ENCODE measurements around the gene SDCCAG8. TPM values are rescaled to one million over a fixed set of nuclear protein-coding genes. Genes with fewer than 3 reads are reported as not detected.

SDCCAG8 gene
- total RNA-seq, 1 donor from 2014 or later = 110 TPM

- DNase-seq (ENCODE audit: low spot score in 2 of 2) (no peak), FAIRE-seq (no peak)
These were observed 122.8 kb downstream of the SDCCAG8 start for GRCh38 chr1:243378669-243379068.

GRCh38 chr1:243379208-243379607 lies 123.4 kb downstream of the SDCCAG8 start:
- FAIRE-seq (peak; percentile 10), DNase-seq (ENCODE audit: low spot score in 2 of 2) (no peak)

GRCh38 chr1:243379706-243380105 lies 123.9 kb downstream of the SDCCAG8 start:
- FAIRE-seq (no peak), DNase-seq (ENCODE audit: low spot score in 2 of 2) (no peak)

- DNase-seq (ENCODE audit: low spot score in 2 of 2) = no peak
- no peak for FAIRE-seq
These were observed 132.4 kb downstream of the SDCCAG8 start for GRCh38 chr1:243388276-243388675.

- DNase-seq (ENCODE audit: low spot score in 2 of 2) (no peak), FAIRE-seq (no peak)
These were observed 134.4 kb downstream of the SDCCAG8 start for GRCh38 chr1:243390162-243390791.

GRCh38 chr1:243391355-243391754 lies 135.5 kb downstream of the SDCCAG8 start:
- FAIRE-seq = no peak
- no peak for DNase-seq (ENCODE audit: low spot score in 2 of 2)

GRCh38 chr1:243393096-243393495 lies 137.3 kb downstream of the SDCCAG8 start:
- no peak for DNase-seq (ENCODE audit: low spot score in 2 of 2)
- FAIRE-seq = no peak

- FAIRE-seq (no peak), DNase-seq (ENCODE audit: low spot score in 2 of 2) (no peak)
These were observed 138.2 kb downstream of the SDCCAG8 start for GRCh38 chr1:243394066-243394465.

GRCh38 chr1:243394601-243395464 lies 139.0 kb downstream of the SDCCAG8 start:
- no peak for FAIRE-seq
- no peak for DNase-seq (ENCODE audit: low spot score in 2 of 2)

GRCh38 chr1:243396424-243396823 lies 140.6 kb downstream of the SDCCAG8 start:
- FAIRE-seq (no peak), DNase-seq (ENCODE audit: low spot score in 2 of 2) (no peak)

GRCh38 chr1:243396876-243397275 lies 141.0 kb downstream of the SDCCAG8 start:
- no peak for FAIRE-seq
- no peak for DNase-seq (ENCODE audit: low spot score in 2 of 2)

- DNase-seq (ENCODE audit: low spot score in 2 of 2) (no peak), FAIRE-seq (no peak)
These were observed 141.9 kb downstream of the SDCCAG8 start for GRCh38 chr1:243397613-243398321.

GRCh38 chr1:243399561-243400155 lies 143.8 kb downstream of the SDCCAG8 start:
- FAIRE-seq = no peak
- DNase-seq (ENCODE audit: low spot score in 2 of 2) = no peak

GRCh38 chr1:243402868-243403267 lies 147.0 kb downstream of the SDCCAG8 start:
- DNase-seq (ENCODE audit: low spot score in 2 of 2) (no peak), FAIRE-seq (no peak)

- DNase-seq (ENCODE audit: low spot score in 2 of 2) (no peak), FAIRE-seq (no peak)
These were observed 150.6 kb downstream of the SDCCAG8 start for GRCh38 chr1:243406424-243406823.

GRCh38 chr1:243407284-243408018 lies 151.6 kb downstream of the SDCCAG8 start:
- no peak for DNase-seq (ENCODE audit: low spot score in 2 of 2)
- no peak for FAIRE-seq

- no peak for DNase-seq (ENCODE audit: low spot score in 2 of 2)
- no peak for FAIRE-seq
These were observed 152.6 kb downstream of the SDCCAG8 start for GRCh38 chr1:243408479-243408878.

GRCh38 chr1:243409284-243409683 lies 153.4 kb downstream of the SDCCAG8 start:
- no peak for FAIRE-seq

GRCh38 chr1:243411472-243411871 lies 155.6 kb downstream of the SDCCAG8 start:
- DNase-seq (ENCODE audit: low spot score in 2 of 2) (no peak), FAIRE-seq (no peak)

More at GRCh38 chr1:243409284-243409683, 153.4 kb downstream of the SDCCAG8 start:
- no peak for DNase-seq (ENCODE audit: low spot score in 2 of 2)

Measured in frontal cortex (tissue), 4 donors.